ENCODE measurements around the gene DPP6. TPM values are rescaled to one million over a fixed set of nuclear protein-coding genes. Genes with fewer than 3 reads are reported as not detected.

DPP6 gene
- total RNA-seq, 1 donor from 2014 or later = 0.48 TPM

- no peak for FAIRE-seq
- Mint-ChIP-seq H3K4me1 (ENCODE audit: low read depth, unreplicated experiment) (peaks cover 2% of the 10 kb centered on the region), H3K36me3 (ENCODE audit: low read depth, unreplicated experiment) (no peaks in the 10 kb centered on the region), H3K27me3 (ENCODE audit: low read depth, unreplicated experiment) (peaks cover 41% of the 10 kb centered on the region), H3K27ac (ENCODE audit: unreplicated experiment) (no peak overlapping the region), H3K9me3 (ENCODE audit: unreplicated experiment) (no peaks in the 10 kb centered on the region), H3K4me3 (ENCODE audit: unreplicated experiment) (no peak overlapping the region)
- no peaks in the 10 kb centered on the region for H4K20me1 ChIP-seq (ENCODE audit: insufficient read depth, low read length)
- H3K4me1 ChIP-seq (ENCODE audit: insufficient read depth, low read length) = no peaks in the 10 kb centered on the region
- H3K4me3 ChIP-seq (ENCODE audit: insufficient read depth, low read depth, low read length) = no peak overlapping the region
- H2AFZ ChIP-seq (ENCODE audit: low read depth, low read length) = no peak overlapping the region
- no peak for TF ChIP-seq EZH2 (IDR thresholded peaks at IDR 0.05; ENCODE audit: insufficient read depth, low read length)
- TF ChIP-seq, protein P1, sequence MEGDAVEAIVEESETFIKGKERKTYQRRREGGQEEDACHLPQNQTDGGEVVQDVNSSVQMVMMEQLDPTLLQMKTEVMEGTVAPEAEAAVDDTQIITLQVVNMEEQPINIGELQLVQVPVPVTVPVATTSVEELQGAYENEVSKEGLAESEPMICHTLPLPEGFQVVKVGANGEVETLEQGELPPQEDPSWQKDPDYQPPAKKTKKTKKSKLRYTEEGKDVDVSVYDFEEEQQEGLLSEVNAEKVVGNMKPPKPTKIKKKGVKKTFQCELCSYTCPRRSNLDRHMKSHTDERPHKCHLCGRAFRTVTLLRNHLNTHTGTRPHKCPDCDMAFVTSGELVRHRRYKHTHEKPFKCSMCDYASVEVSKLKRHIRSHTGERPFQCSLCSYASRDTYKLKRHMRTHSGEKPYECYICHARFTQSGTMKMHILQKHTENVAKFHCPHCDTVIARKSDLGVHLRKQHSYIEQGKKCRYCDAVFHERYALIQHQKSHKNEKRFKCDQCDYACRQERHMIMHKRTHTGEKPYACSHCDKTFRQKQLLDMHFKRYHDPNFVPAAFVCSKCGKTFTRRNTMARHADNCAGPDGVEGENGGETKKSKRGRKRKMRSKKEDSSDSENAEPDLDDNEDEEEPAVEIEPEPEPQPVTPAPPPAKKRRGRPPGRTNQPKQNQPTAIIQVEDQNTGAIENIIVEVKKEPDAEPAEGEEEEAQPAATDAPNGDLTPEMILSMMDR (IDR thresholded peaks at IDR 0.05; ENCODE audit: insufficient read depth, low read depth, low read length) = no peak
- H3K27ac ChIP-seq (ENCODE audit: low read depth, low read length) = no peak overlapping the region
- no peaks in the 10 kb centered on the region for H3K27me3 ChIP-seq (ENCODE audit: insufficient read depth, low read length)
- H3K9ac ChIP-seq (ENCODE audit: low read length) = no peak overlapping the region
- no peaks in the 10 kb centered on the region for H3K9me3 ChIP-seq (ENCODE audit: insufficient read depth, low read depth, low read length)
- no peak overlapping the region for H3K4me2 ChIP-seq (ENCODE audit: low read length)
- no peak for DNase-seq (ENCODE audit: low read depth)
- H3K79me2 ChIP-seq (ENCODE audit: insufficient read depth, low read length) = no peaks in the 10 kb centered on the region
- H3K36me3 ChIP-seq (ENCODE audit: insufficient read depth, low read length) = no peaks in the 10 kb centered on the region
These were observed 809.4 kb downstream of the DPP6 start for GRCh38 chr7:154861589-154861988.

- Histone ChIP-seq H3K4me1 (ENCODE audit: insufficient read depth, low read length) (no peaks in the 10 kb centered on the region), H2AFZ (ENCODE audit: low read depth, low read length) (no peak overlapping the region), H3K4me3 (ENCODE audit: insufficient read depth, low read depth, low read length) (no peak overlapping the region), H3K27ac (ENCODE audit: low read depth, low read length) (no peak overlapping the region), H3K79me2 (ENCODE audit: insufficient read depth, low read length) (no peaks in the 10 kb centered on the region), H4K20me1 (ENCODE audit: insufficient read depth, low read length) (no peaks in the 10 kb centered on the region), H3K36me3 (ENCODE audit: insufficient read depth, low read length) (no peaks in the 10 kb centered on the region), H3K9me3 (ENCODE audit: insufficient read depth, low read depth, low read length) (no peaks in the 10 kb centered on the region), H3K4me2 (ENCODE audit: low read length) (no peak overlapping the region), H3K9ac (ENCODE audit: low read length) (no peak overlapping the region), H3K27me3 (ENCODE audit: insufficient read depth, low read length) (no peaks in the 10 kb centered on the region)
- Mint-ChIP-seq H3K4me3 (ENCODE audit: unreplicated experiment) (no peak overlapping the region), H3K4me1 (ENCODE audit: low read depth, unreplicated experiment) (peaks cover 2% of the 10 kb centered on the region), H3K27me3 (ENCODE audit: low read depth, unreplicated experiment) (peaks cover 46% of the 10 kb centered on the region), H3K36me3 (ENCODE audit: low read depth, unreplicated experiment) (no peaks in the 10 kb centered on the region), H3K9me3 (ENCODE audit: unreplicated experiment) (no peaks in the 10 kb centered on the region), H3K27ac (ENCODE audit: unreplicated experiment) (no peak overlapping the region)
- no peak for TF ChIP-seq EZH2 (IDR thresholded peaks at IDR 0.05; ENCODE audit: insufficient read depth, low read length)
- TF ChIP-seq, protein P1 (IDR thresholded peaks at IDR 0.05; ENCODE audit: insufficient read depth, low read depth, low read length) = no peak
- FAIRE-seq = no peak
- DNase-seq (ENCODE audit: low read depth) = no peak
These were observed 810.1 kb downstream of the DPP6 start for GRCh38 chr7:154862153-154862791.

DNA sequence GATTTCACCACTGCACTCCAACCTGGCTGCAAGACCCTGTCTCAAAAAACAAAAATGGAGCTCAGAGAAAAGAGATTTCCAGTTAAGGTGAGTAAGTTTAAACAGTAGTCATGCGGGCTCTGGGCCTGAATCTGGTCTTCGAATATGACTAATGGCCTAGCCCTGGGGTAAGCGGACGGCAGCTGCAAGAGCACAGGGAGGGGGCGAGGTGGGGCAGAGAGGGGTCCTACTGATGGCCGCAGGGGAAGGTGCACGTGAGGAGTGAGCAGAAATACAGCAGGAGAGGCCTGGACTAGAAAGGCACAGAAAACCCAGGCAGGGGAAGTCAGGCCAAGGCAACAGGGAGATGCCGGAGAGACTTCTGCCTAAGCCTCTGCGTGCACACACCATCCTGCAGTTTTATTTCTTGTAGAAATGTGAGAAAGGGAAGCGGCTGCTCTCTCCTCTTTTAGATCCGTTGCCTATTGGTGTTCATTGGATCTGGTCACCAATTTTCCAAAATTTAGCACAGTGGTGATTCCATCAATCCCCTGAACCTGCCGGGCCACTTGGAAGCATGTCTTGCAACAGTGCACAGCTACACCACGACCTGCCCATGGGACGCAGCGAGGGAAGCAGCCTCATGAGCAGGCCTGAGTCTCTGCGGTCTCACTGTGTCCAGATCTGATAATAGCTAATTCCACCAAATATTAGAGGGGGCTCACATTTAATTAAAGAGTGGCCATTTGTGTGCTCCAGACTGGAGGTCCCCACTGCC lies 811.7 kb downstream of the DPP6 start:
- no peak for FAIRE-seq
- Histone ChIP-seq H3K9ac (ENCODE audit: low read length) (no peak overlapping the region), H3K9me3 (ENCODE audit: insufficient read depth, low read depth, low read length) (no peaks in the 10 kb centered on the region), H3K4me3 (ENCODE audit: insufficient read depth, low read depth, low read length) (no peak overlapping the region), H3K79me2 (ENCODE audit: insufficient read depth, low read length) (no peaks in the 10 kb centered on the region), H3K27me3 (ENCODE audit: insufficient read depth, low read length) (no peaks in the 10 kb centered on the region), H3K4me1 (ENCODE audit: insufficient read depth, low read length) (no peaks in the 10 kb centered on the region), H2AFZ (ENCODE audit: low read depth, low read length) (no peak overlapping the region), H4K20me1 (ENCODE audit: insufficient read depth, low read length) (no peaks in the 10 kb centered on the region), H3K27ac (ENCODE audit: low read depth, low read length) (no peak overlapping the region), H3K36me3 (ENCODE audit: insufficient read depth, low read length) (no peaks in the 10 kb centered on the region), H3K4me2 (ENCODE audit: low read length) (no peak overlapping the region)
- Mint-ChIP-seq H3K9me3 (ENCODE audit: unreplicated experiment) (no peaks in the 10 kb centered on the region), H3K27ac (ENCODE audit: unreplicated experiment) (no peak overlapping the region), H3K4me1 (ENCODE audit: low read depth, unreplicated experiment) (no peaks in the 10 kb centered on the region), H3K27me3 (ENCODE audit: low read depth, unreplicated experiment) (peaks cover 58% of the 10 kb centered on the region), H3K4me3 (ENCODE audit: unreplicated experiment) (no peak overlapping the region), H3K36me3 (ENCODE audit: low read depth, unreplicated experiment) (no peaks in the 10 kb centered on the region)
- TF ChIP-seq, protein P1 (IDR thresholded peaks at IDR 0.05; ENCODE audit: insufficient read depth, low read depth, low read length) = no peak
- no peak for TF ChIP-seq EZH2 (IDR thresholded peaks at IDR 0.05; ENCODE audit: insufficient read depth, low read length)
- no peak for DNase-seq (ENCODE audit: low read depth)
